Upper lobe of left lung (tissue), 6 donors: Measurements from ENCODE around the gene PHTF2. TPM values are rescaled to one million over a fixed set of nuclear protein-coding genes. Genes with fewer than 3 reads are reported as not detected.

Experiments used
- ATAC-seq, 2 donors: fragments of 200-7000 bp; cut with Tn5 transposase; one replicate each; pipeline ENCODE4 v1.9.1; 2022; ENCODE audit warnings: mild to moderate bottlenecking in 2 of 2, moderate library complexity in 2 of 2; ENCODE audit not compliant: low FRiP score in 2 of 2
- DNase-seq, 2 donors: peaks; one replicate each; pipeline ENCODE4 v3.0.0-alpha.2; 2019 to 2020
- H3K27ac ChIP-seq, 4 donors: fragments of 200-600 bp; sonication (generic); one replicate each; pipeline ENCODE4 v1.5.1; 2016 to 2019
- H3K27me3 ChIP-seq, 4 donors: fragments of 200-600 bp; sonication (generic); one replicate each; pipeline ENCODE4 v1.5.1; 2017 to 2019
- H3K36me3 ChIP-seq, 4 donors: fragments of 200-600 bp; sonication (generic); one replicate each; pipeline ENCODE4 v1.5.1; 2016 to 2019
- H3K4me1 ChIP-seq, 4 donors: fragments of 200-600 bp; sonication (generic); one replicate each; pipeline ENCODE4 v1.5.1; 2018 to 2019
- H3K4me3 ChIP-seq, 4 donors: fragments of 200-600 bp; sonication (generic); one replicate each; pipeline ENCODE4 v1.5.1; 2017 to 2019; ENCODE audit warnings: mild to moderate bottlenecking in 2 of 4, moderate library complexity in 1 of 4
- H3K9me3 ChIP-seq, 4 donors: fragments of 200-600 bp; sonication (generic); one replicate each; pipeline ENCODE4 v1.5.1; 2018 to 2019
- EP300 ChIP-seq, 4 donors: sonication (generic); formaldehyde crosslinking; IDR thresholded peaks; one replicate each; pipeline ENCODE4 v1.5.1; 2017; ENCODE audit warnings: antibody characterized with exemption in 4 of 4, control low read depth in 2 of 4
- POLR2A ChIP-seq, 4 donors: fragments of 450-650 bp; IDR thresholded peaks; one replicate each; pipeline ENCODE4 v1.5.1; 2016 to 2017; ENCODE audit warnings: antibody characterized with exemption in 4 of 4, mild to moderate bottlenecking in 2 of 4
- POLR2AphosphoS5 ChIP-seq, 2 donors: sonication (generic); formaldehyde crosslinking; IDR thresholded peaks; one replicate each; pipeline ENCODE4 v1.5.1; 2017; ENCODE audit warnings: antibody characterized with exemption in 2 of 2
- WGBS, 2 donors: methylation state at CpG; one replicate each; pipeline ENCODE4 v1.1.5; 2017 to 2018; 5-methylcytosine and 5-hydroxymethylcytosine counted together
- total RNA-seq, 6 donors: library from RNA; depleted of rRNA in 4 of 6; stranded (reverse); fragments of >200 nt in 4 of 6; gene quantifications; one replicate each; pipeline versions ENCODE4 v1.1.0 to v1.2.1, GENCODE V29; 2016 to 2021
- TF ChIP-seq, protein P1 (sequence below), 6 experiments: fragments of 450-650 bp in 4 of 6; fragments of 200-600 bp in 2 of 6; sonication (generic) in 2 of 6; IDR thresholded peaks; one replicate each; pipeline ENCODE4 v1.5.1; 2016 to 2019; ENCODE audit warnings: antibody characterized with exemption in 6 of 6
- donor health status: DM: no; HTN: no; CAD: no; lungs with moderate emphysema.
- donor health status: DM: no; HTN: yes; CAD: no; lungs with severe emphysema.

The PHTF2 gene
- total RNA-seq, 6 donors from 2014 or later: 7.0 to 25.2 (median 14.7) TPM

DNA sequence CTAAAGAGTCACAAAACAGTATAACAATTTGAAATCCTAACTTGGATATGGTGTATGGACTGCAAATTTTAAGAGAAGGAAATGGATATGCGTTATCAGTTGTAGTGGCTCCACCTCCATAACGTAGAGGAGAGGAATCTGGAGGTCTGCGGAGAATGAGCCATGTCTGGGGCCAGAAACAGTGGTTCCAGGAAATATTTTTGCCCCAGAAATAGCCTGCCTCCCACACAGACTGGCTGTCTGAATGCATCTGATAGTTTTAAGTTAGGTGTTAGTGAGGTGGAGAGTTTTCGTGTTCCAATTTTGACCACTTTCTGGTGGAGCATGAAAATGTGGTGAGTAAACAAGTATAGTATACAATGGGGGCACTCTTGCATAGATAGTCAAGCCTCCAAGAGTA lies 1.6 kb downstream of the PHTF2 start:
- DNase-seq (no peak), ATAC-seq (no peak)
- peak overlapping the region in 1 of 4 donors; percentile 78 for H3K4me3 ChIP-seq
- H3K27ac ChIP-seq: peak overlapping the region in 1 of 4 donors; percentile 95
- no peaks in the 10 kb centered on the region for H3K36me3 ChIP-seq
- no peaks in the 10 kb centered on the region for H3K9me3 ChIP-seq
- H3K4me1 ChIP-seq: peaks cover 21 to 38% (median 27%) of the 10 kb centered on the region in 4 donors
- TF ChIP-seq POLR2AphosphoS5 (IDR thresholded peaks at IDR 0.05) (no peak), EP300 (IDR thresholded peaks at IDR 0.05) (no peak), POLR2A (IDR thresholded peaks at IDR 0.05) (no peak)
- TF ChIP-seq, protein P1, sequence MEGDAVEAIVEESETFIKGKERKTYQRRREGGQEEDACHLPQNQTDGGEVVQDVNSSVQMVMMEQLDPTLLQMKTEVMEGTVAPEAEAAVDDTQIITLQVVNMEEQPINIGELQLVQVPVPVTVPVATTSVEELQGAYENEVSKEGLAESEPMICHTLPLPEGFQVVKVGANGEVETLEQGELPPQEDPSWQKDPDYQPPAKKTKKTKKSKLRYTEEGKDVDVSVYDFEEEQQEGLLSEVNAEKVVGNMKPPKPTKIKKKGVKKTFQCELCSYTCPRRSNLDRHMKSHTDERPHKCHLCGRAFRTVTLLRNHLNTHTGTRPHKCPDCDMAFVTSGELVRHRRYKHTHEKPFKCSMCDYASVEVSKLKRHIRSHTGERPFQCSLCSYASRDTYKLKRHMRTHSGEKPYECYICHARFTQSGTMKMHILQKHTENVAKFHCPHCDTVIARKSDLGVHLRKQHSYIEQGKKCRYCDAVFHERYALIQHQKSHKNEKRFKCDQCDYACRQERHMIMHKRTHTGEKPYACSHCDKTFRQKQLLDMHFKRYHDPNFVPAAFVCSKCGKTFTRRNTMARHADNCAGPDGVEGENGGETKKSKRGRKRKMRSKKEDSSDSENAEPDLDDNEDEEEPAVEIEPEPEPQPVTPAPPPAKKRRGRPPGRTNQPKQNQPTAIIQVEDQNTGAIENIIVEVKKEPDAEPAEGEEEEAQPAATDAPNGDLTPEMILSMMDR (IDR thresholded peaks at IDR 0.05): no peak
- 49% methylated on average over 4 of the region's 4 CpGs for WGBS, 2 donors
- H3K27me3 ChIP-seq: no peaks in the 10 kb centered on the region

DNA sequence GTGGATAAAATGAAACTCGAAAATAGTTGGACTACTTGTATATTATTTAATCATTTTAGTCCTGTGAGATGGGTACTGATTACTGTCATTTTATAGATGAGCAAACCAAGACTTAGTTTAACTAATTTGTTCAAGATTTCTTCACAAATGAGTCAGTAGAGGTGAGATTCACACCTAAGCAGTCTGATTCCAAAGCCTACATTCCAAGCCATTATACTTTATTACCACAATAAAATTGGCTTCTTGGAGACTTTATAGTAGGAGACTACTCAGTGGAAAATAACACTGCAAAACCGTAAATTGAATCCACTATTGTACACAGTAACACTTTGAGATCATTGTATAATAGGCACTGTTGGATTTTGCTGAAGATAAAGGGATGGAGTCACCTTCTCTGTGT lies 2.2 kb downstream of the PHTF2 start:
- no peak for TF ChIP-seq EP300 (IDR thresholded peaks at IDR 0.05)
- TF ChIP-seq POLR2AphosphoS5 (IDR thresholded peaks at IDR 0.05): no peak
- TF ChIP-seq POLR2A (IDR thresholded peaks at IDR 0.05): no peak
- TF ChIP-seq, protein P1 (IDR thresholded peaks at IDR 0.05): no peak
- H3K27me3 ChIP-seq: no peaks in the 10 kb centered on the region
- no peaks in the 10 kb centered on the region for H3K36me3 ChIP-seq
- 94 to 96% methylated on average over 2 of the region's 2 CpGs for WGBS, 2 donors
- H3K4me3 ChIP-seq: no peak overlapping the region
- no peaks in the 10 kb centered on the region for H3K9me3 ChIP-seq
- H3K27ac ChIP-seq: no peak overlapping the region
- peaks cover 21 to 37% (median 27%) of the 10 kb centered on the region in 4 donors for H3K4me1 ChIP-seq
- no peak for DNase-seq
- no peak for ATAC-seq

DNA sequence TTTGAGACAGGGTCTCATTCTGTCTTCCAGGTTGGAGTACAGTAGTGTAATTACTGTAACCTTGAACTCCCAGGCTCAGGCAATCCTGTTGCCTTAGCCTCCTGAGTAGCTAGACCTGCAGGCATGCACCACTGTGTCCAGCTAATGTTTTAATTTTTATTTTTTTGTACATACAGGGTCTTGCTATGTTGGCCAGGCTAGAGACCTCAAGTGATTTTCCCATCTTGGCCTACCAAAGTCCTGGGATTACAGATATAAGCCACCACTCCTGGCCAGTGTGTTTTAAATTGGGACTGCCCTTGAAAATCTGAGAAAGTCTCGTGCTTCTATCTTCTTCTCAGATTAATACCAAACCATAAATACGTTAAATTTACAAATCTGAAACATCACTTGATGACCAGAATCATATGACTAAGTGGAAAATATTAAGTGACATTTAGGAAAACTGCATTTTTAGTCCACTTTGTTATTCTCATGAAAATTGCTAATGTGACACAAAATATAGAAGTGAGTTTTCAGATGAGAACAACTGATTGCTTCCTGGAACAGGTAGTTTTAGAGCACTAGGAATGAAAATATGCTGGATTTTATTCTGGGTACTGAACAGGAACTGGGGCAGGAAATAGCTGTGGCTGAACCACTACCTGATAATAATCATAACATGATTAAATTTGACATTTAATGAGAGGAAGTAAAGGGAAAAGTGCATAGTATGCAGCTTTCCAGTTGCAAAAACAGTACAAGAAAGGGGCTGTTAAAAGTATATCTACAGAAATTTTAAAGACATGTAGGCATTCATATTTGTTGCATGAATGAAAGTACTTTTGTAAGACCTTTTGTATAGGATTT lies 4.2 kb downstream of the PHTF2 start:
- no peaks in the 10 kb centered on the region for H3K36me3 ChIP-seq
- H3K4me1 ChIP-seq: peaks cover 11 to 19% (median 12%) of the 10 kb centered on the region in 4 donors
- no peaks in the 10 kb centered on the region for H3K27me3 ChIP-seq
- H3K4me3 ChIP-seq: no peak overlapping the region
- 66% methylated on average over 2 of the region's 2 CpGs for WGBS, 2 donors
- H3K27ac ChIP-seq: no peak overlapping the region
- TF ChIP-seq POLR2AphosphoS5 (IDR thresholded peaks at IDR 0.05) (no peak), POLR2A (IDR thresholded peaks at IDR 0.05) (no peak)
- TF ChIP-seq, protein P1 (IDR thresholded peaks at IDR 0.05): no peak
- no peak for ATAC-seq
- peaks cover 0 to 8% (median 5%) of the 10 kb centered on the region in 4 donors for H3K9me3 ChIP-seq
- DNase-seq: no peak

DNA sequence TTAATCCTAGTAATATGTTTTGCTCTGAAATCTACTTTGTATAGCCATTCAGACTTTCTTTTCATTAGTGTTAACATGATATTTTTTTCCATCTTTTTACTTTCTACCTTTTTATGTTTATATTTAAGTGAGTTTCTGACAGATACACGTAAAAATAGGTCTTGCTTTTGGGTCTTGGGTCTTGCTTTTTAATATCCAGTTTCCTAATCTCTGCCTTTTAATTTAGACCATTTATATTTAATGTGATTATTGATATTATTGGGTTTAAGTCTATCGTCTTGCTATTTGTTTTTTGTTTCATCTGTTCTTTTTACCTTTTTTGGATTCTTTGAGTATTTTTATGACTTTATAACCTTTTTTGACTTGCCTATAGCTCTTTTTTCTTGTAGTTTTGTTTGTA lies 7.9 kb downstream of the PHTF2 start:
- TF ChIP-seq, protein P1 (IDR thresholded peaks at IDR 0.05): no peak
- TF ChIP-seq EP300 (IDR thresholded peaks at IDR 0.05) (no peak), POLR2AphosphoS5 (IDR thresholded peaks at IDR 0.05) (no peak), POLR2A (IDR thresholded peaks at IDR 0.05) (no peak)
- Histone ChIP-seq H3K27ac (no peak overlapping the region), H3K9me3 (peaks cover 0 to 8% (median 5%) of the 10 kb centered on the region in 4 donors), H3K4me1 (peaks cover 3 to 10% (median 5%) of the 10 kb centered on the region in 4 donors), H3K27me3 (no peaks in the 10 kb centered on the region), H3K4me3 (no peak overlapping the region), H3K36me3 (no peaks in the 10 kb centered on the region)
- 96 to 100% methylated on average over 2 of the region's 2 CpGs for WGBS, 2 donors
- DNase-seq (no peak), ATAC-seq (no peak)
